Measurements from ENCODE around the gene ARHGAP31.

DNA sequence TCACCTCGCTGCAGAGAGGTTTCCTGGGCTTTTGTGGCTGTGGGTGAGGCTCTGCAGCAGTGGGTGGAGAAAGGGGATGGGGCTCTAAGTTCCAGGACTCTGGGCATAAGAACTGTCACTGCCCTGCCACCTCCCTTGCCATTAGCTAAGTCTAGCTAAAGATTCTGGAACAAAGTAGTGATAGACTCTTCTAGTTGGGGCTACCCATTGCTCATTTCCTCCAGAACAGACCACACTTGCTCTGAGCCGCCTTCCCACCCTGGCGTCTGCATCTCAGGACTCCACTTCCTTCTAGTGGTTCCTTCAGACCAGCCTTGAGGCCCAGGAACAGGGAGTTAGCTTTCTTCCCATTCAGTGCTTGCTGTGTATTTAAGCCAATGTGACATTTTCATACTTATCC, 7.5 kb downstream of the ARHGAP31 start:
- TF ChIP-seq, protein P1, sequence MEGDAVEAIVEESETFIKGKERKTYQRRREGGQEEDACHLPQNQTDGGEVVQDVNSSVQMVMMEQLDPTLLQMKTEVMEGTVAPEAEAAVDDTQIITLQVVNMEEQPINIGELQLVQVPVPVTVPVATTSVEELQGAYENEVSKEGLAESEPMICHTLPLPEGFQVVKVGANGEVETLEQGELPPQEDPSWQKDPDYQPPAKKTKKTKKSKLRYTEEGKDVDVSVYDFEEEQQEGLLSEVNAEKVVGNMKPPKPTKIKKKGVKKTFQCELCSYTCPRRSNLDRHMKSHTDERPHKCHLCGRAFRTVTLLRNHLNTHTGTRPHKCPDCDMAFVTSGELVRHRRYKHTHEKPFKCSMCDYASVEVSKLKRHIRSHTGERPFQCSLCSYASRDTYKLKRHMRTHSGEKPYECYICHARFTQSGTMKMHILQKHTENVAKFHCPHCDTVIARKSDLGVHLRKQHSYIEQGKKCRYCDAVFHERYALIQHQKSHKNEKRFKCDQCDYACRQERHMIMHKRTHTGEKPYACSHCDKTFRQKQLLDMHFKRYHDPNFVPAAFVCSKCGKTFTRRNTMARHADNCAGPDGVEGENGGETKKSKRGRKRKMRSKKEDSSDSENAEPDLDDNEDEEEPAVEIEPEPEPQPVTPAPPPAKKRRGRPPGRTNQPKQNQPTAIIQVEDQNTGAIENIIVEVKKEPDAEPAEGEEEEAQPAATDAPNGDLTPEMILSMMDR (IDR thresholded peaks at IDR 0.05): no peak
- TF ChIP-seq POLR2A (IDR thresholded peaks at IDR 0.05): no peak
- no peak for TF ChIP-seq POLR2AphosphoS5 (IDR thresholded peaks at IDR 0.05)
- TF ChIP-seq EP300 (IDR thresholded peaks at IDR 0.05): no peak
